IMR-90 (cell line): ENCODE results near the gene VWA8.

Experiments used
- POLR2A ChIP-seq: IDR thresholded peaks from 2 replicates; pipeline ENCODE4 v1.6.1; 2012; ENCODE audit warnings: mild to moderate bottlenecking, low read depth, low read length
- TF ChIP-seq, protein P1 (sequence below): conservative IDR thresholded peaks from 2 replicates; pipeline ENCODE4 v1.5.1; 2012; ENCODE audit warnings: mild to moderate bottlenecking, low read depth, low read length, improper control_type of control experiment

DNA sequence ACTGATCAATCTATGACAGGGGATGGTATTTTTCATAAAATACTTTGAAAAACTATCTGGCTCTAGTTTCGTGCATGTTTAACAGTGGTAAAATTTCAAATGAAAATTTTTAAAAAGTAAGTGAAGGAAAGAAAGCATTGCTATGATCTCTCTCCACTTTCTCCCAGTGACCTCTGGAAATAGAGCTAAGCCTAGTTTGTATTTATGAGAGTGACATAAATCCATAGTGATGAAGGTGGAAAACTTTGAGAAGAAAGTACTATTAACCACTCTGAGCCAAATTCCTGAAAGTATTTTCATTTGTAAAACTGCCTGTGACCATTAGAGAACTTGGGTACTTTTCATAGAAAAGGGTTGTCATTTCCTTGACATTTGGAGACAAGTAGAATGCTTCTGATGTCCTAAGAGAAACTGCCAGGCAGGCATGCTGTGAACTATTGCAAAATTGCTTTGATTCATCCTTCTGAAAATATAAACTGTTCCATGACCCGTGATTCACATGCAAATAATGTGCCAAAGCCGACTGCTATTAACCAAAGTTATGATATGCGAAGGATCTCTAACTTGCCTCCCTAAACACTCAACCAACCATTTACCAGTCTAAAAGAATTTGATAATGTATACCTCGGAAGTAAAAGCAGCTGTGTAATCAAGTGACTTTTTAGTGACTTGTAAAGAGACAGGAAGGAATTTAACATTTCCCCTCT, 133.2 kb downstream of the VWA8 start:
- TF ChIP-seq, protein P1, sequence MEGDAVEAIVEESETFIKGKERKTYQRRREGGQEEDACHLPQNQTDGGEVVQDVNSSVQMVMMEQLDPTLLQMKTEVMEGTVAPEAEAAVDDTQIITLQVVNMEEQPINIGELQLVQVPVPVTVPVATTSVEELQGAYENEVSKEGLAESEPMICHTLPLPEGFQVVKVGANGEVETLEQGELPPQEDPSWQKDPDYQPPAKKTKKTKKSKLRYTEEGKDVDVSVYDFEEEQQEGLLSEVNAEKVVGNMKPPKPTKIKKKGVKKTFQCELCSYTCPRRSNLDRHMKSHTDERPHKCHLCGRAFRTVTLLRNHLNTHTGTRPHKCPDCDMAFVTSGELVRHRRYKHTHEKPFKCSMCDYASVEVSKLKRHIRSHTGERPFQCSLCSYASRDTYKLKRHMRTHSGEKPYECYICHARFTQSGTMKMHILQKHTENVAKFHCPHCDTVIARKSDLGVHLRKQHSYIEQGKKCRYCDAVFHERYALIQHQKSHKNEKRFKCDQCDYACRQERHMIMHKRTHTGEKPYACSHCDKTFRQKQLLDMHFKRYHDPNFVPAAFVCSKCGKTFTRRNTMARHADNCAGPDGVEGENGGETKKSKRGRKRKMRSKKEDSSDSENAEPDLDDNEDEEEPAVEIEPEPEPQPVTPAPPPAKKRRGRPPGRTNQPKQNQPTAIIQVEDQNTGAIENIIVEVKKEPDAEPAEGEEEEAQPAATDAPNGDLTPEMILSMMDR: no peak
- TF ChIP-seq POLR2A: no peak
